NCI-H187 treated with DMSO at 0.1 percent for 48 hours (cell line): ENCODE results near the gene TNS2.
A peak's percentile ranks its signal among the peaks of the same experiment; 100 is the strongest.
"Not testable (repeated sequence)": the region's sequence is repeated elsewhere in the genome, so short reads cannot be mapped to it uniquely, and the experiment has no call there.

Source experiments
- DNase-seq: peaks from one replicate; lab custom pipeline; 2025; lab: John Stamatoyannopoulos, UW

The TNS2 gene

GRCh38 chr12:53049571-53050318 lies at the start of gene TNS2:
Gene TNS2 (plus strand): TSS chr12:53050065. CDS start chr12:53050186, 121 bp downstream.
- no peak for DNase-seq

DNA sequence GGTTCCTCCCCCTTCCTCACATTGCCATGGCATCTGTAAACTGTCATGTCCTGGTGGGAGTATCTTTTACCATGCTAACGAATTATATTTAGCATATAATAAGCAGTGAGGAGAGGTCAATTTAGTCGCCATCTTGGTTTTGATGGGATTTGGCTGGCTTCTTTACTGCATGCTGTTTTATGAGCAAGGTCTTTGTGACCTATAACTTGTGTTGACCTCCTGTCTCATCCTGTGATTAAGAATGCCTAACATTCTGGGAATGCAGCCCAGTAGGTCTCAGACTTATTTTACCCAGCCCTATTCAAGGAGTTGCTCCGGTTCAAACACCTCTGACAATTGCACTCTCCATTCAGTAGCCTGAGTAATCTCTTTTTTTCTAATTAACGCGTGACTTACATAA lies 45.7 kb upstream of the TNS2 start:
- DNase-seq = no peak

DNA sequence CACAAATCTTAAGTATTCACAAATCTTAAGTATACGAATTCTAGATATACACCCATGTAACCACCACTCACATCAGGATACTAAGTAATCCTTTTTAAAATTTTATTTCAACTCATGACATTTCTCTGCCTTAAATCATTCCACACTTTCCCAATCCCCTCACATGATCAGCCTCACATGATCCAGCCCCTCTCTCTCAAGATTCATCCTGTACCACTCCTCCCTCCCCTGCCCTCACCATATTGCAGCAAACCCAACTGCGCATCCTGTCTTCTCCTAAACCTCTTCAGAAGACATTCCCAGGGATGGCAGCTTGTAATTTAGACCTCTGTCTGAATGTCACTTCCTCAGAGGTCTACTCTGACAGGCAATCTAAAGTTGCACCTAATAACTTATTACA lies 45.3 kb upstream of the TNS2 start:
- no peak for DNase-seq

- no peak for DNase-seq
These were observed 44.5 kb upstream of the TNS2 start for GRCh38 chr12:53005215-53005985.

DNA sequence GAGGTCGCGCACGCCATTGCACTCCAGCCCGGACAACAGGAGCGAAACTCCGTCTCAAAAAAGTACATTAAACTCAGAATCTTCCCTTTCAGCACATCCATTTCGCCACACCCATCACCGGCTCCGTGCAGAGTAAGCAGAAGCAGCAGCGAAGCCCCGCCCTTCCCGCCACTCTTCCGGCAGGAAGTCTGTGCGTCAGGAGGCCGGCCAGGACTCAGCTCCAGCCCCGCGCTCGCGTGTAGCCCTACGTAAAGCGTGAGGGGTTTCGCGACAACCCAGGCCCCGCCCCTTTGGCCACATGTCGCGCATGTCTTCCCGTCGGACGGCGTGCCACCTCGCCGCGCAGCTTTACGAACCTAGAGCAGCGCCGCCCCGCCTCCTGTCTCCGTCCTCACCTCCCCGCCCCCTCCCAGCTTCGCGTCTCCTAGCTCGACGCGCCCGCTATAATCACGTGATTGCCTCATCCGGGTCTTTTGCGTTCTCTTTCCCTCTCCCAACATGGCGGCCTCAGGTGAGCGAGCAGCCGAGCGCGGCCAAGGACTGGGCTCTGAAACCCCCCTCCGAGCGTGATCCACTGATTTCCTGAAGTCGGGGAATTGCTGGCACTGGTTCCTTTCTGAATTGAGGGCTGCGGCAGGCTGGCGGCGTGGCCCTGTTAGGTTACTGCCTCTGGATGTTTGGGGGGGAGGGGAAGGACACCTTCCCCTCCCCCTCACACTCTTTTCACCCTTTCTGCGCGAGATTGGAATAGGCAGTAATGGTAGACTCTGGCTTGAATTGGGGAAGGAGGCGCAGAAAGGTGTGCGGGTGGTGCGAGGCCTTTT lies 43.7 kb upstream of the TNS2 start, which contains the start of gene EIF4B:
EIF4B (plus strand) TSS at position 471 of the 824 bp plus-strand sequence; CDS start at position 499, 28 bp downstream.
- peak; percentile 96 for DNase-seq

GRCh38 chr12:53006810-53007309 lies 43.0 kb upstream of the TNS2 start:
- DNase-seq = peak; percentile 19

GRCh38 chr12:53007343-53007742 lies 42.5 kb upstream of the TNS2 start:
- no peak for DNase-seq

DNA sequence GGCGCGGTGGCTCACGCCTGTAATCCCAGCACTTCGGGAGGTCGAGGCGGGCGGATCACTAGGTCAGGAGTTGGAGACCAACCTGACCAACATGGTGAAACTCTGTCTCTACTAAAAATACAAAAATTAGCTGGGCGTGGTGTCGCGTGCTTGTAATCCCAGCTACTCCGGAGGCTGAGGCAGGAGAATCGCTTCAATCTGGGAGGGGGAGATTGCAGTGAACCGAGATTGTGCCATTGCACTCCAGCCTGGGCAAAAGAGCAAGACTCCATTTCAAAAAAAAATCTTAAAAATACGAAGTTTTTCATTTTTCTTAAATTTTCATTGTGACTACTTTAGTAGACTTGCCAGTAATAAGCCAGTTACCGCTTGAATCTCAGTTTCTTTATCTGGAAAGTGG lies 41.1 kb upstream of the TNS2 start:
- not testable (repeated sequence) for DNase-seq

DNA sequence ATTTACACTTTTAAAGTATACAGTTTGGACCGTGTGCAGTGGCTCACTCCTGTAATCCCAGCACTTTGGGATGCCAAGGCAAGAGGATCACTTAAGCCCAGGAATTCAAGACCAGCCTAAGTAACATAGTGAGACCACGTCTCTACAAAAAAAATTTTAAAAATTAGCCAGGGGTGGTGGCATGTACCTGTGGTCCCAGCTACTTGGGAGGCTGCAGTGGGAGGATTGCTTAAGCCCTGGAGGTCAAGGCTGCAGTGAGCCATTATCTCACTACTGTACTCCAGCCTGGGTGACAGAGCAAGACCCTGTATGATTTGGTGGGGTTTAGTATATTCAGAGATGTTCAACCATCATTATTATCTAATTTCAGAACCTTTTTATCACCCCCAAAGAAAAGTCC lies 38.9 kb upstream of the TNS2 start:
- no peak for DNase-seq

- no peak for DNase-seq
These were observed 38.0 kb upstream of the TNS2 start for GRCh38 chr12:53011889-53012288.

DNA sequence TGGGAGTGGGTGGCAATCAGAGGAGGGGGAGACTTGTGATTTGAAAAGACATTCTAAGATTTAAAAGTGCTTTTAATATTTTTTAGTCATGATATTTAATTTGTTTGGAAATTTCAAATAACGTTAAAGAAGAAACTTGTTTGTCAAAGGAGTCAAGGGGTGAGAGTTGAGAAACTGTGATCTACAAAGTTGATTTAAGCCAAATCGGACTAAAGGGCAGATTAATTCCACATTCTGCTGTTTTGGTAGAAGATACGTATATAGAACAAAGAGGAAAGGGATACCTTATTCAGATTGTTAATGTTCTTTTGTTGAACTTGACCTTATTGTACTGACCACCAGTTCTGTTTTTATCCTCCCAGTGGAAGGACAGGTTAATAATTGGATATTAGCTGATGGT lies 36.9 kb upstream of the TNS2 start:
- DNase-seq = no peak

DNA sequence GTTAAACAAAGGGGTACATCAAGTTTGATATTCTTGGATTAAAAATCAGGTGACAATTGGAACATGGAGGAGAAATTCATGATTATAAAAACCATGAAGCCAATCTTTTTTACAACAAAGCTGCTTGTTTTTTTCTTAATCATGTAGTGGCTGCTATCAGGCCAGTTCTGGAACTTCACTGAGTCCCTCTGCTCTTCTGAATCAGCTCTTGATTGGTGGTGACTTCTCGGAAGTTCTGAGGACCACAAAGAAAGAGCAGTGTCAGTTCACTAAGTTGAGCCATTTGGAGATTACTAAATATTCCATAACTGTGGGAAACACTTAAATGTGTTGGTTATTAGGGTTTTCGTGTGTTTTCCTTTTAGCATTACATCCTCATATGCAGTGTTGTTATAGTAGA lies 35.2 kb upstream of the TNS2 start:
- DNase-seq = no peak

DNA sequence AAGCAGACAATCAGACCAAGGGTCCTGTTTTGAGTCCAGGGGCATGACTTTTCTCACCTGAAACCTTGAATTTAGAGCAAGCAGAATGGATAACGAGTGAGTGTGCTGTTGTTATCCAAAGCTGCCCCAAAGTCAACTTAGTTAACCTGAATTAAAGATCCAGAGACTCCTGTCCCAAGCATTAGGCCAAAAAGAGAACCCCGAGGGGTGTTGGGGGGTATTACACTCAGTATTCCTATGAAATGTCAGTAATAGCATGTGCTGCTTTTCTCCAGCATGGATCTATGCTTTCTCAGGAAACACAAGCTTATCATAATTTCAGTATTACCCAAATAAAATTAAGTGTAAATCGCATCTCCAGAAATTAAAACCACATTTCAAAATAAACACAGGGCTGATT lies 24.6 kb upstream of the TNS2 start:
- no peak for DNase-seq

GRCh38 chr12:53027014-53027413 lies 22.9 kb upstream of the TNS2 start:
- not testable (repeated sequence) for DNase-seq

GRCh38 chr12:53031616-53032015 lies 18.2 kb upstream of the TNS2 start:
- DNase-seq = no peak

GRCh38 chr12:53033832-53034231 lies 16.0 kb upstream of the TNS2 start:
- DNase-seq = not testable (repeated sequence)

DNA sequence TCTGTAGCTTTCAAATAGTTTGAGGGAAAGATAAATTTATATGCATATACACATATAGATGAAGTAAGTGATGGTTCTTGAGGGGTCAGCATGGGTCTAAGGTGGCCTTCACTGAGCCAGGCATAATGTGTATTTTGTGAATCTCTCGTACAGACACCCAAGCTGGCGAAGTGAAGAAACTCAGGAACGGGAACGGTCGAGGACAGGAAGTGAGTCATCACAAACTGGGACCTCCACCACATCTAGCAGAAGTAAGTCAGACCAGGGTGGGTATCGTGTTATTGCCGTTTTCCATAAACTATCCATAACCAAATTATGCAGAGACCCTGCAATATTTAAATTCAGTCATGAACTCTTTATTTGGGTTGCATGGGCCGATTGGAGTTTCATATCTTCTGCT lies 15.4 kb upstream of the TNS2 start:
- no peak for DNase-seq

GRCh38 chr12:53036802-53037201 lies 13.1 kb upstream of the TNS2 start:
- DNase-seq = no peak

- DNase-seq = no peak
These were observed 10.0 kb upstream of the TNS2 start for GRCh38 chr12:53039851-53040250.

DNA sequence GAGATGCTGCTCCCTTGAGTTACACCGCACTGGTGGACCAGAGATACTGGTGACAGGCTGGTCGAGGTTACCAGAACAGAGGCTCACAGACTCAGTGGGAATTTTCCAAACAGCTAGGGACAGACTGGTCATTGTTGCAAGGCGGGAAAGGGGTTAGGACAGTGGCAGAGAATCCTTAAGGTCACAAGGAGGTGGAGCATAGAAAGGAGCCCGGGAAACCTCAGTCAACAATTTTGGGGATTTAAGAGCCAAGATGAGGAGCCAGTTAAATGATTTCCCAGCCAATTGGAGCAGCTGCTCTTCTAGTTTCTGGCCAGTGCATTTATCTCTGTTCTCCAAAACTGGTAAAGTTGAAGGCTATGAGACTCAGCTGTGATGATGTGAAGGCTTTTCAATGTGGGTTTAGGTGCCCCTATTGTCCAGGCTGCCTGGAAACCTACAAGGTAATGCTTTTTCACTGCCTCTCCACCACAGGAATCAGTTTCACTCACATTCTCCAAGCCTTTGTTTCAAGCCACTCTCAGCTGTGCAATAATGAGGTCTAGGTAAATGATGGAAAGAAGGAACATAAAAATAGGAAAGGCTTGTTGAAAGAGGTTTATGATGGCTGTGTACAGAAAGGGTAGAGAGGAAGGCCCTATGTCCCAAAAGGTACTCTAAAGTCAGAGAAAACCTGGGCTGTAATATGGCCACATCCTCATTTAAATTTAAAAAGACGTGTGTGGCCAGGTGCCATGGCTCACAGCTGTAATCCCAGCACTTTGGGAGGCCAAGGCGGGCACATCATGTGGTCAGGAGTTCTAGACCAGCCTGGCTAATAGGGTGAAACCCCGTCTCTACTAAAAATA lies 7.0 kb upstream of the TNS2 start:
- DNase-seq = no peak

DNA sequence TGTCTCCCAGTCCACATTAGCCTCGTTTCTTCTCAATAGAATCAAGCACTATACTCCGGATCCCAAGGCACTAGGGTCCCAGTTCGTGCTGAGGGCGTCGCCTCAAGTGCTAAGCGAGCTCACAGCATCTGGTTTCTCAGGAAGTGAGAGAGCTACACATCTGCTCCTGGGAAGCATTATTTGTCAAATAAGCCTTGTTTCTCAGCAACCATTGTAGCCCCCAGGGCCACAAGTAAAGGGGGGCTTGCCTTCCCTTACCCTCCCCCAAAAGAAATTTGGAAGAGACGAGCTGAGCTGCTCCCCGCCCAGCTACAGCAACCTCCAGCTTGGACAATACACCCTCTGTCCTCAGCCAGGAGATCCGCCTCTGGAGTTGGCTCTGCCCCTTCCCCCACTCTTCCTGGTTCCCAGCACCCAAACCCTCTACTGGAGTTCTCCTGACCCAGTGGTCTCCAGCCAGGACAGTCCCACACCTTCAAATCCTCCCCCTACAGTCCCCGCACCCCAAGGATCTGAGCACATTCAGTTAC lies 5.7 kb upstream of the TNS2 start:
- DNase-seq = no peak
